Measurements from ENCODE around the gene MAP3K6. TPM values are rescaled to one million over a fixed set of nuclear protein-coding genes. Genes with fewer than 3 reads are reported as not detected.

MAP3K6 gene
- total and polyA plus RNA-seq, 7 experiments from 2014 or later = 5.9 to 17.0 (median 14.2) TPM

GRCh38 chr1:27361044-27361402 lies 5.7 kb downstream of the MAP3K6 start:
- ATAC-seq = no peak
- Mint-ChIP-seq H3K4me1 (peaks cover 23 to 62% (median 49%) of the 10 kb centered on the region in 7 donors), H3K27me3 (no peaks in the 10 kb centered on the region), H3K4me3 (peak overlapping the region in 9 of 10 donors; percentile 25 to 91 (median 70)), H3K9me3 (peaks cover 0 to 3% (median 0%) of the 10 kb centered on the region in 11 donors), H3K36me3 (peaks cover 0 to 4% (median 0%) of the 10 kb centered on the region in 5 donors), H3K27ac (no peak overlapping the region)
- ChIA-PET CTCF (interaction anchor here (2.4 kb wide), 1 partner anchor 30 kb away, joined by 8 read pairs; no protein-coding TSS in a partner anchor), POLR2A (interaction anchor here (0.7 to 1.0 kb wide), 2 partner anchors 26 to 250 kb away, joined by 3 read pairs; no protein-coding TSS in a partner anchor)
- intact Hi-C loops (cut with micrococcal nuclease) = no loop called here
- Histone ChIP-seq H3K9me3 (ENCODE audit: control insufficient read depth in 2 of 3, low read length in 3 of 3) (no peaks in the 10 kb centered on the region), H3K36me3 (ENCODE audit: control insufficient read depth in 2 of 3, insufficient read depth in 3 of 3, low read length in 3 of 3) (no peaks in the 10 kb centered on the region), H3K4me1 (ENCODE audit: control insufficient read depth in 2 of 2, insufficient read depth in 2 of 2, low read length in 2 of 2) (peaks cover 37 to 41% of the 10 kb centered on the region in 2 donors), H3K27me3 (ENCODE audit: control insufficient read depth in 2 of 2, insufficient read depth in 2 of 2, low read length in 2 of 2) (no peaks in the 10 kb centered on the region), H3K27ac (ENCODE audit: low read depth, low read length) (no peak overlapping the region), H3K4me3 (ENCODE audit: low read length) (no peak overlapping the region)
- DNase-seq = no peak

- Histone ChIP-seq H3K27ac (ENCODE audit: low read depth, low read length) (peak overlapping the region; percentile 50), H3K4me1 (ENCODE audit: control insufficient read depth in 2 of 2, insufficient read depth in 2 of 2, low read length in 2 of 2) (peaks cover 43 to 45% of the 10 kb centered on the region in 2 donors), H3K4me3 (ENCODE audit: low read length) (peak overlapping the region; percentile 50), H3K36me3 (ENCODE audit: control insufficient read depth in 2 of 3, insufficient read depth in 3 of 3, low read length in 3 of 3) (peaks cover 0 to 1% (median 0%) of the 10 kb centered on the region in 3 experiments), H3K9me3 (ENCODE audit: control insufficient read depth in 2 of 3, low read length in 3 of 3) (no peaks in the 10 kb centered on the region), H3K27me3 (ENCODE audit: control insufficient read depth in 2 of 2, insufficient read depth in 2 of 2, low read length in 2 of 2) (no peaks in the 10 kb centered on the region)
- Mint-ChIP-seq H3K27me3 (no peaks in the 10 kb centered on the region), H3K4me1 (peaks cover 27 to 64% (median 49%) of the 10 kb centered on the region in 7 donors), H3K9me3 (peaks cover 0 to 3% (median 0%) of the 10 kb centered on the region in 11 donors), H3K4me3 (peak overlapping the region; percentile 59 to 91 (median 72)), H3K36me3 (peaks cover 0 to 8% (median 0%) of the 10 kb centered on the region in 5 donors), H3K27ac (peak overlapping the region in 8 of 9 donors; percentile 2 to 90 (median 20))
- intact Hi-C loops (cut with micrococcal nuclease) = no loop called here
- POLR2A ChIA-PET = interaction anchor here (0.7 to 9.2 kb wide), 3 partner anchors 16 to 28 kb away, joined by 3 to 111 read pairs (median 15); partner anchors contain the start of gene SYTL1
- DNase-seq (peak in 7 of 9 donors; percentile 26 to 57 (median 39)), ATAC-seq (peak; percentile 28)
- CTCF ChIA-PET = interaction anchor here (1.3 to 5.0 kb wide), 3 partner anchors 27 to 30 kb away, joined by 7 to 44 read pairs (median 8); no protein-coding TSS in a partner anchor
These were observed 6.4 kb downstream of the MAP3K6 start for GRCh38 chr1:27360159-27361043.

- H3K4me3 Mint-ChIP-seq = peak overlapping the region; percentile 59 to 91 (median 72)
- POLR2A ChIA-PET = interaction anchor here (3.6 to 9.2 kb wide), 2 partner anchors 16 to 28 kb away, joined by 15 to 111 read pairs; partner anchors contain the start of gene SYTL1
- intact Hi-C loops (cut with micrococcal nuclease) = no loop called here
- peak overlapping the region in 6 of 9 donors; percentile 10 to 90 (median 20) for H3K27ac Mint-ChIP-seq
- CTCF ChIA-PET = interaction anchor here (1.0 to 5.0 kb wide), 4 partner anchors 26 to 61 kb away, joined by 4 to 44 read pairs (median 14); partner anchors contain the start of gene GPR3
- H3K4me1 Mint-ChIP-seq = peaks cover 31 to 61% (median 46%) of the 10 kb centered on the region in 7 donors
- H3K9me3 Mint-ChIP-seq = peaks cover 0 to 3% (median 0%) of the 10 kb centered on the region in 11 donors
- no peaks in the 10 kb centered on the region for H3K9me3 ChIP-seq (ENCODE audit: control insufficient read depth in 2 of 3, low read length in 3 of 3)
- DNase-seq (no peak), ATAC-seq (no peak)
- H3K27ac ChIP-seq (ENCODE audit: low read depth, low read length) = peak overlapping the region; percentile 50
- H3K36me3 Mint-ChIP-seq = peaks cover 0 to 8% (median 0%) of the 10 kb centered on the region in 5 donors
- peaks cover 0 to 3% (median 0%) of the 10 kb centered on the region in 3 experiments for H3K36me3 ChIP-seq (ENCODE audit: control insufficient read depth in 2 of 3, insufficient read depth in 3 of 3, low read length in 3 of 3)
- H3K27me3 ChIP-seq (ENCODE audit: control insufficient read depth in 2 of 2, insufficient read depth in 2 of 2, low read length in 2 of 2) = no peaks in the 10 kb centered on the region
- H3K27me3 Mint-ChIP-seq = no peaks in the 10 kb centered on the region
- peaks cover 38 to 43% of the 10 kb centered on the region in 2 donors for H3K4me1 ChIP-seq (ENCODE audit: control insufficient read depth in 2 of 2, insufficient read depth in 2 of 2, low read length in 2 of 2)
- H3K4me3 ChIP-seq (ENCODE audit: low read length) = peak overlapping the region; percentile 50
These were observed 7.0 kb downstream of the MAP3K6 start for GRCh38 chr1:27359822-27360158.

- Mint-ChIP-seq H3K27me3 (no peaks in the 10 kb centered on the region), H3K4me1 (peaks cover 23 to 56% (median 41%) of the 10 kb centered on the region in 7 donors), H3K36me3 (peaks cover 0 to 8% (median 0%) of the 10 kb centered on the region in 5 donors), H3K4me3 (peak overlapping the region; percentile 0 to 79 (median 51)), H3K9me3 (peaks cover 0 to 3% (median 0%) of the 10 kb centered on the region in 11 donors), H3K27ac (peak overlapping the region in 5 of 9 donors; percentile 3 to 90 (median 63))
- Histone ChIP-seq H3K27me3 (ENCODE audit: control insufficient read depth in 2 of 2, insufficient read depth in 2 of 2, low read length in 2 of 2) (no peaks in the 10 kb centered on the region), H3K4me3 (ENCODE audit: low read length) (no peak overlapping the region), H3K27ac (ENCODE audit: low read depth, low read length) (no peak overlapping the region), H3K36me3 (ENCODE audit: control insufficient read depth in 2 of 3, insufficient read depth in 3 of 3, low read length in 3 of 3) (peaks cover 0 to 3% (median 0%) of the 10 kb centered on the region in 3 experiments), H3K9me3 (ENCODE audit: control insufficient read depth in 2 of 3, low read length in 3 of 3) (no peaks in the 10 kb centered on the region), H3K4me1 (ENCODE audit: control insufficient read depth in 2 of 2, insufficient read depth in 2 of 2, low read length in 2 of 2) (peaks cover 37 to 41% of the 10 kb centered on the region in 2 donors)
- intact Hi-C loops (cut with micrococcal nuclease) = no loop called here
- ChIA-PET POLR2A (interaction anchor here (0.7 to 9.2 kb wide), 5 partner anchors 10 to 198 kb away, joined by 3 to 111 read pairs (median 7); partner anchors contain the start of gene SYTL1), CTCF (interaction anchor here (0.6 to 5.0 kb wide), 11 partner anchors 7 to 63 kb away, joined by 3 to 44 read pairs (median 7); partner anchors contain the start of genes GPR3 and MAP3K6)
- ATAC-seq = no peak
- DNase-seq = no peak
These were observed 7.8 kb downstream of the MAP3K6 start for GRCh38 chr1:27358928-27359313.

GRCh38 chr1:27358038-27358927 lies 8.5 kb downstream of the MAP3K6 start:
- peak overlapping the region; percentile 76 for H3K4me3 ChIP-seq (ENCODE audit: low read length)
- H3K27ac ChIP-seq (ENCODE audit: low read depth, low read length) = no peak overlapping the region
- peaks cover 0 to 3% (median 0%) of the 10 kb centered on the region in 11 donors for H3K9me3 Mint-ChIP-seq
- H3K4me3 Mint-ChIP-seq = peak overlapping the region; percentile 0 to 88 (median 78)
- intact Hi-C loops (cut with micrococcal nuclease) = no loop called here
- ATAC-seq = no peak
- ChIA-PET POLR2A (interaction anchor here (0.7 to 9.2 kb wide), 8 partner anchors 8 to 199 kb away, joined by 3 to 111 read pairs (median 6); partner anchors contain the start of genes MAP3K6 and SYTL1), CTCF (interaction anchor here (0.6 to 5.0 kb wide), 23 partner anchors 8 to 247 kb away, joined by 3 to 44 read pairs (median 7); partner anchors contain the start of genes GPR3, MAP3K6 and SYTL1)
- H3K4me1 Mint-ChIP-seq = peaks cover 23 to 60% (median 45%) of the 10 kb centered on the region in 7 donors
- H3K27me3 ChIP-seq (ENCODE audit: control insufficient read depth in 2 of 2, insufficient read depth in 2 of 2, low read length in 2 of 2) = no peaks in the 10 kb centered on the region
- no peak for DNase-seq
- H3K36me3 ChIP-seq (ENCODE audit: control insufficient read depth in 2 of 3, insufficient read depth in 3 of 3, low read length in 3 of 3) = peaks cover 0 to 3% (median 0%) of the 10 kb centered on the region in 3 experiments
- peak overlapping the region in 5 of 9 donors; percentile 3 to 89 (median 46) for H3K27ac Mint-ChIP-seq
- peaks cover 0 to 8% (median 0%) of the 10 kb centered on the region in 5 donors for H3K36me3 Mint-ChIP-seq
- no peaks in the 10 kb centered on the region for H3K9me3 ChIP-seq (ENCODE audit: control insufficient read depth in 2 of 3, low read length in 3 of 3)
- no peaks in the 10 kb centered on the region for H3K27me3 Mint-ChIP-seq
- peaks cover 37 to 41% of the 10 kb centered on the region in 2 donors for H3K4me1 ChIP-seq (ENCODE audit: control insufficient read depth in 2 of 2, insufficient read depth in 2 of 2, low read length in 2 of 2)
